Measurements from ENCODE around the gene TMPRSS7. TPM values are rescaled to one million over a fixed set of nuclear protein-coding genes. Genes with fewer than 3 reads are reported as not detected.
A peak's percentile ranks its signal among the peaks of the same experiment; 100 is the strongest.

The TMPRSS7 gene
- total RNA-seq, 2 experiments from 2014 or later: not detected

DNA sequence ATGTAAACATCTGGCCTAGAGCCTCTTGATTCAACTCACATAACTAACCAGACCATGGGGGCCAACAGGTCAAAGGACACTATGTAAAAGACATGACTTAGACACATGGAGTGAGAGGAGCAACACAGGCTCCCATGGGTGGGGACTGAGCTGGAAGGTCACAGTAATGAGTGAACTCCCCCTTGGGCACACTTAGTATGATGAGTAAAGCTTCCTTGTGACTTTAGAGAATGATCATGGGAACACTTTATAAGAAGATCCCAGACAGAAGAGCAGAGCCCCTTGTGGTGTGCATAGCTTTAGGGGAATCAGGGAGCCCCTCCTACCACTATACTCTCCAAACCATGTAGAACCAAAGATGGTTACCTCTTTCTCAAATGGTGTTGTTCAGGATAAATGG is 88.3 kb downstream of the TMPRSS7 start:
- H3K9me3 Mint-ChIP-seq (ENCODE audit: low read depth): no peaks in the 10 kb centered on the region
- ATAC-seq (no peak), DNase-seq (no peak)
- peaks cover 49% of the 10 kb centered on the region for H3K4me1 Mint-ChIP-seq
- no peaks in the 10 kb centered on the region for H3K27me3 Mint-ChIP-seq
- peaks cover 43% of the 10 kb centered on the region for H3K36me3 Mint-ChIP-seq
- no peak overlapping the region for H3K4me3 Mint-ChIP-seq
- CTCF ChIA-PET: interaction anchor here (1.4 kb wide), 1 partner anchor 181 kb away, joined by 3 read pairs; no protein-coding TSS in a partner anchor
- H3K27ac Mint-ChIP-seq: no peak overlapping the region

DNA sequence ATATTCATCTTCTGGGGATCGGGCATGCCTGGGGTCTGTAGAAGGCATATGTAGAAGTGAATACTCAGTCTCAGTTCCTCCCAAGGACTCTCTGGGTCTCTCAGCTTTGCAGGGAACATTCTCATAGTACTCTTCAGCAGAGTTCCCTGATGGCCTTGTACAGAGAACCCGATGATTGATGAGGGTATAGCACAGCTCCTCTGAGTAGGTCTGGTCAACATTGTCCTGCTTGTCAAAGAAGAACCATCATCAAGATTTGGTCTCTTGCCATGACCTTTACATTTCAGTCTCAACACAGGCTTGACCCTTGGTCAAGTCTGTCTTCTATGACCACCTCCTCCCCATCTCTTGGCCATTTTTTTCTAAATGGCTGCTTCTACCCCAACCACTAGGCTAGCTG is 89.0 kb downstream of the TMPRSS7 start:
- CTCF ChIA-PET: interaction anchor here (1.4 to 2.6 kb wide), 2 partner anchors 12 to 180 kb away, joined by 3 to 9 read pairs; no protein-coding TSS in a partner anchor
- Mint-ChIP-seq H3K4me1 (peaks cover 54% of the 10 kb centered on the region), H3K36me3 (peaks cover 42% of the 10 kb centered on the region), H3K9me3 (ENCODE audit: low read depth) (no peaks in the 10 kb centered on the region), H3K4me3 (no peak overlapping the region), H3K27me3 (no peaks in the 10 kb centered on the region), H3K27ac (no peak overlapping the region)
- ATAC-seq (no peak), DNase-seq (no peak)

DNA sequence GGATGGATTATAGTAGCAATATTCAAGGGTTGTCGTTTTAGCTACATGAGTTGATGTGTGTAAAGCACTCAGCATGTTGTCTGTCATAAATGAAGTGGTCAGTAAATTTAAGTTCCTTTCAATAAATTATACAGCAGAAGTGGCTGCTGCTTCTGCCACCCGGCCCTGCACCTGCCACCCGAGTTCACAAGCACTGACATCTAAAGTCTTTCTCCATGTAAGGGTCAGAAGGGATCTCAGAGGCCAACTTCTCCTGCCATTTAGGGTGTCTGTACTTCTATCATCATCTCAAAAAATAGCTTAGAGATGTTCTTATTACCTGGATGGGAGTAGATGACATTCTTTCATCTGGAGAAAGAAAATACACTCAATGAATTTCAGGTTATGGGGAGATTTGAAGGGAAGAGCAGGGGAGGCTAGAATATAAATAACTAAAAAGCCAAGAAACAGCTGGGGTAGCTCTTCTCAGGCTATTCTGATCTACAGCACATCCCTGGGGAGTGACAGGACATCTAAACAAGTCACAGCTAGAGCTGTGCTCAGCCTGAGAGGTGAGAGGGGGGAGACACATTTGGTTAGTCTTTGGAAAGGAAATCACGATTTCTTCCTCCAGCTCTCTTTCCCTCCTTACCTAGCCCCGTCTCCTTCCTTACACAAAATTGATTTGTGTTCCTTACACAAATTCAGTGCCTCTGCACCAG is 90.5 kb downstream of the TMPRSS7 start:
- peaks cover 54% of the 10 kb centered on the region for H3K4me1 Mint-ChIP-seq
- peaks cover 36% of the 10 kb centered on the region for H3K36me3 Mint-ChIP-seq
- H3K27me3 Mint-ChIP-seq: no peaks in the 10 kb centered on the region
- no peak overlapping the region for H3K4me3 Mint-ChIP-seq
- CTCF ChIA-PET: interaction anchor here (1.3 to 2.6 kb wide), 2 partner anchors 14 kb away, joined by 4 to 9 read pairs; no protein-coding TSS in a partner anchor
- no peaks in the 10 kb centered on the region for H3K9me3 Mint-ChIP-seq (ENCODE audit: low read depth)
- no peak overlapping the region for H3K27ac Mint-ChIP-seq
- no peak for ATAC-seq
- no peak for DNase-seq

DNA sequence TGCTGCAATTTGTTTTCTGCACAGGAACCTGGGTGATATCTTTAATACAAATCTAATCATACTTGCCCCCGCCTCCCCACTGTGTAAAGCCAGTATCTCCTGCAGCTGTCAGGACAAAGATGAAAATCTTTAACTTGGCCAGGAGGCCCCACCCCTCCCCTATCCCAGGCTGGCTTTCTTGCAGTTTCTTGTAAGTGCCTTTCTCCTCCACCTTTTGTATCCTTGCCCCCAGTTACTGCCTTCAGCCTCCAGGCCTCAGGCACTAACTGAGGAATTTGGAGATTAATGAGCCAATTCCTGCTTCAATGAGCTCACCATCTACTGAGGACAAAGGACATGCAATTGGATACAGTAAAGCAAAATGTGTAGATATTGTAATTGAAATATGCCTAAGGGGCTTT is 92.0 kb downstream of the TMPRSS7 start:
- Mint-ChIP-seq H3K9me3 (ENCODE audit: low read depth) (no peaks in the 10 kb centered on the region), H3K4me3 (peak overlapping the region; percentile 56), H3K27me3 (no peaks in the 10 kb centered on the region), H3K36me3 (peaks cover 37% of the 10 kb centered on the region), H3K27ac (peak overlapping the region; percentile 71), H3K4me1 (peaks cover 55% of the 10 kb centered on the region)
- ATAC-seq (no peak), DNase-seq (no peak)
- CTCF ChIA-PET: interaction anchor here (3.5 kb wide), 1 partner anchor 10 kb away, joined by 11 read pairs; no protein-coding TSS in a partner anchor

DNA sequence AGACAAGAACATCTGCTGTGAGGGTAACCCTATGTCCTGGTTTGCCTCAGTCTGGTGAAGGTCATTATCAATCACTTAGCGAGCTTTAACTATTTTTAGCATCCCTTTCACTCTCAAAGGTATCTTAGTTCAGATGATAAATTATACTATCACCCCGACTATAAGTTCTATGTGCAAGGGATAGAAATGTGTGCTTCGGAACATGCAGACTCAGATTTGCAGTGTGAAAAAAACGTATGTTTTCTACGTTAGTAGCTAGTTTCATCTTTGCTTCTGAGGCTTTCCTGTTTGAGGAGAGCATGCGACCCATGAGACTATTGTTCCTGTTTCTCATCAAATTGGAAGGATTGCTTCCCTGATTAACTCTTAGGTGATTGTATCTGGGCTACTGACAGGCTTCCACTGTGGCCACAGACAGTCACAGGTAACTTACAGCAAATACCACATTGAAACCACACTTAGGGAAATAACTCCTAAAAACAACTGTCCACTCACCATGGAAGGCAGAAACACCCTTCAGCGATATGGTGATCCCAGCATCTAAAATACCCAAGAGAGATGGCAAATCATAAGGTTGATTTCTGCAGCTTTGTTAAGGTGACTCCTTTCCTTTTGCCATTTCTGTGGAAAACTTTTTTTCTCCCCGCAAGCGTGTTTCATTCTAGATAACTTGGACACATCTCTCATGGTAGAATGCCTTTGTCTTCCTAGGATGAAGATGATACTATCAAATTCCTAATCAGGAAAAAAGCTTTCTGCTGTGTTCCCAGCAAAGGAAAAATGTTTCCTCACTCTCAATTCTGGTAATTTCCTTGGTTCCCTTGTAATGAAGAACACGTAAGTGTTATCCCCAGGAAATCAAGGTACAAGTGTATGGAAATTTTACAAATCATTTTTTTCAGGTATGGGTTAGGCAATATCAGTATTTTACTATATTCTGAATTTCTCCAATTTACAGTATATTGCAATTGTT is 93.3 kb downstream of the TMPRSS7 start:
- peak overlapping the region; percentile 56 for H3K4me3 Mint-ChIP-seq
- no peaks in the 10 kb centered on the region for H3K9me3 Mint-ChIP-seq (ENCODE audit: low read depth)
- ATAC-seq: peak; percentile 20
- H3K36me3 Mint-ChIP-seq: peaks cover 32% of the 10 kb centered on the region
- CTCF ChIA-PET: interaction anchor here (1.3 to 3.5 kb wide), 3 partner anchors 8 to 16 kb away, joined by 4 to 11 read pairs (median 5); no protein-coding TSS in a partner anchor
- no peak for DNase-seq
- H3K27ac Mint-ChIP-seq: peak overlapping the region; percentile 71
- no peaks in the 10 kb centered on the region for H3K27me3 Mint-ChIP-seq
- peaks cover 62% of the 10 kb centered on the region for H3K4me1 Mint-ChIP-seq

DNA sequence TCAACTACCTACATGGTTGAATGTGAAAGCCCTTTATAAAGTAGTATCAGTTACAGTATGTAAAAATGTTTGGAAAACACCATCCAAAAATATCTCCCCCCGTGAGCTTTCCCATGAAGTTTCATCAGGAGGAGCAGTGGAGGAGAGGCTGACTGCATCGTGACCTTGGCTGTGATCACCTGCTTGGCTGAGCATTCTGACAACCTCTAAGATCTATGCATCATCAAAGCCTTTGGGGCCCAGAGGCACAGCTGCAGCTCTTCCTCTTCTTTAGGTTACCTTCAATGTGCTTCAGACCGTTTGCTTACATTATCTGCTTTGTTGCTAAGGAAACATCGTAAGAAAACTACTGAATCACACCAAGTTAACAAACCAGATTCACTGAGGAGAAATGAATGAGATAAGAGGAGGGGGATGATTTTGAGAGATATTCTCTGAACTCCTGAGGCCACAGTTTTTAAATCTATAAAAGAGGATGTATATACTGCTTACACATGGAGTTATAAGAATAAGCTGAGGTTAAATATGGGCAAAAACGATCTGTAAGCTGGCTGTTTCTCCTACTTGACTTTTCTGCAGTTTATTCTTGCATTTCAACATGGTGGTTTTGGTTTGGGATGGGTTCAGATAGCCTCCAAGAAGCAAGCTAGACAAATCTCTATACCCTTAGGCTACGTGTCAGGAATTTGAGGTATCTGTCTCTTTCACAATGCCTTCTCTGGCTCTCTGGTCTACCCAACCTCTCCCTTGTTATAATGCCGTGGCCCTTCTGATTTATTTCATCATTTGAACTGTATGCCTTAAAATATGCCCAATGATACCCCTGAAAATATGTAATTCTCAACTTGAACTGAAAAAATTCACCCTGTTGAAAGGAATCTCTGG is 94.5 kb downstream of the TMPRSS7 start:
- CTCF ChIA-PET: interaction anchor here (1.6 to 3.5 kb wide), 2 partner anchors 8 to 18 kb away, joined by 5 to 11 read pairs; no protein-coding TSS in a partner anchor
- peak; percentile 63 for ATAC-seq

DNA sequence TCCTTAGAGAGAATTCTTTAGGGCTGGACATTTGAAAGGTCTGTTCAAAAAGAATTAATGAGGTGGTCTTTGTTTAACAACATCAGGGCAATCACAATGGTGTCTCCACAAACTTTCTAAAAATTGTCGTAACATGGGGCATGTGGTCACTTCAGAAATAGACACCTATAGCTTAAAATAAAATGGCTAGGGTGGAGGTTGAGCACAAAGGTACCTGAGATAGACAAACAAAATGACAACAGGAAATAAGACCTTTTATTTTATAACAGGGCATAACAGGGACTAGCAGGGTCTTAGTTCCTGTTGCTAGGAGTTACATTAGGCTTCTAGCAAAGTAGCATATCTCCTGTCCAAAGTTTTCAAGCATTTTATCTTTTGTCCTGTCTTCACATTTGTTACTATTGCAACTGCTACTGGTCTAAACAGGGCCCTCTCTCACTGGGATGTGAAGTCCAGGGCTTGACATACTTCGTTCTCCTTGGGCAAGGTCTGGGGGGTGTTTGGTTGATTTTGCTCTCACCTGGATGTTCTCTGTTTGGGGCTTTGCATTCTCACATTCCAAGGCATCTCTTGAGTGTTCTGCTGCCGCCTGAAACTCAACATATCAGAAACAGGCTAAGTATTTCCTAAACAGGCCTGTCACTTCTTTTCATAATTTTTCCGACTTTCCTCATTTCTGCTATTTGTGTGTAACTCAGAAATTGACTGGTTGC is 95.5 kb downstream of the TMPRSS7 start:
- CTCF ChIA-PET: interaction anchor here (1.6 kb wide), 1 partner anchor 163 kb away, joined by 4 read pairs; no protein-coding TSS in a partner anchor
- Mint-ChIP-seq H3K27me3 (no peaks in the 10 kb centered on the region), H3K9me3 (ENCODE audit: low read depth) (no peaks in the 10 kb centered on the region), H3K4me1 (peaks cover 84% of the 10 kb centered on the region), H3K4me3 (no peak overlapping the region), H3K27ac (peak overlapping the region; percentile 71), H3K36me3 (peaks cover 16% of the 10 kb centered on the region)
- no peak for ATAC-seq
- DNase-seq: no peak

More for the DNA sequence above, 94.5 kb downstream of the TMPRSS7 start:
- Mint-ChIP-seq H3K9me3 (ENCODE audit: low read depth) (no peaks in the 10 kb centered on the region), H3K27me3 (no peaks in the 10 kb centered on the region), H3K4me1 (peaks cover 75% of the 10 kb centered on the region), H3K36me3 (peaks cover 22% of the 10 kb centered on the region), H3K27ac (peak overlapping the region; percentile 71), H3K4me3 (no peak overlapping the region)
- DNase-seq: peak; percentile 59

DNA sequence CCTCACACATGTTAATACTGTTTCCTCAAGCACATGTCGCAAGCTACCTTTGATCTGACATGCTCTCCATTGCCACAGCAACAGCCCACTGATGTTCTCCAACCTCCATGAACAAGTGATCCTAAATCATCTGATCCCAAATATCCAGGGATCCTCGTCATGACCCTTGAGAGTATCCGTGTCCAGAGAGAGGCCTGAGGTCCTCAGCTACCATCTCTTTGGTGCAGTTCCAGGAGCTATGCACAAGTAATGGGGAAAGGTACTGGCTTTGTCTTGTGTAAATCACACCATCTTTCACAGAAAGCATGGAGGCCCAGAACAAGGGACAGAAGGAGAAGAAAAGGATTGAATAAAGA is 96.1 kb downstream of the TMPRSS7 start:
- H3K36me3 Mint-ChIP-seq: peaks cover 13% of the 10 kb centered on the region
- H3K4me3 Mint-ChIP-seq: no peak overlapping the region
- no peaks in the 10 kb centered on the region for H3K9me3 Mint-ChIP-seq (ENCODE audit: low read depth)
- H3K27ac Mint-ChIP-seq: no peak overlapping the region
- no peaks in the 10 kb centered on the region for H3K27me3 Mint-ChIP-seq
- peaks cover 85% of the 10 kb centered on the region for H3K4me1 Mint-ChIP-seq
- ATAC-seq: no peak
- CTCF ChIA-PET: interaction anchor here (1.6 kb wide), 1 partner anchor 163 kb away, joined by 4 read pairs; no protein-coding TSS in a partner anchor
- no peak for DNase-seq

Small RNAs within 50 kb of the gene (microRNA-seq; reads per million reads assigned to microRNA genes)
- gene MIR567: not detected

Other genes with a start within 250 kb of the TMPRSS7 start
- 1 to 10 TPM; 4.4 to 4.8 TPM for gene PHLDB2, start 175.5 kb upstream of the TMPRSS7 start, total RNA-seq
- gene ABHD10, start 55.7 kb upstream of the TMPRSS7 start, total RNA-seq: 10 to 100 TPM; 45.2 to 50.7 TPM
- gene TAGLN3, start 35.8 kb upstream of the TMPRSS7 start, total RNA-seq: not detected
- 1 to 10 TPM; 2.4 to 2.6 TPM for gene C3orf52, start 51.7 kb downstream of the TMPRSS7 start, total RNA-seq
- gene GCSAM, start 98.5 kb downstream of the TMPRSS7 start, total RNA-seq: 1 to 10 TPM; 8.6 to 9.5 TPM